GM10248 (cell line): ENCODE measurements around the gene ZBTB7C.
"Not testable (repeated sequence)": the region's sequence is repeated elsewhere in the genome, so short reads cannot be mapped to it uniquely, and the experiment has no call there.

ENCODE experiments used
- CTCF ChIA-PET: fragments of 300-600 bp; sonication (Branson Sonifier 250); formaldehyde crosslinking; extraction: SDS; loops from one replicate; lab custom pipeline; 2021; ENCODE audit warnings: antibody characterized with exemption; lab: Yijun Ruan, JAX
- POLR2A ChIA-PET: fragments of 350-650 bp; sonication (Branson Sonifier 250); formaldehyde crosslinking; extraction: SDS; loops from one replicate; lab custom pipeline; 2020; ENCODE audit warnings: antibody characterized with exemption; lab: Yijun Ruan, JAX
- DNase-seq: peaks from one replicate; pipeline ENCODE4 v3.0.0; 2012; ENCODE audit errors: extremely low spot score
- CTCF ChIP-seq: IDR thresholded peaks from 2 replicates; pipeline ENCODE4 v1.5.1; 2012; ENCODE audit warnings: mild to moderate bottlenecking, low read depth; ENCODE audit errors: extremely low read depth, missing control alignments, control extremely low read depth

The ZBTB7C gene

GRCh38 chr18:48440924-48441323 lies 31.7 kb upstream of the ZBTB7C start:
- POLR2A ChIA-PET: no interaction called here
- DNase-seq: no peak
- TF ChIP-seq CTCF: no peak
- CTCF ChIA-PET: no interaction called here

- DNase-seq: no peak
- ChIA-PET CTCF (interaction anchor here (0.8 to 2.4 kb wide), 3 partner anchors 8 to 10 kb away, joined by 6 to 34 read pairs (median 9); no protein-coding TSS in a partner anchor), POLR2A (no interaction called here)
- no peak for TF ChIP-seq CTCF
Measured at GRCh38 chr18:48436907-48437306, 27.7 kb upstream of the ZBTB7C start.

GRCh38 chr18:48434382-48434781 lies 25.2 kb upstream of the ZBTB7C start:
- CTCF ChIA-PET: interaction anchor here (1.2 kb wide), 1 partner anchor 11 kb away, joined by 3 read pairs; no protein-coding TSS in a partner anchor
- POLR2A ChIA-PET, DNase-seq: not testable (repeated sequence)

- DNase-seq: no peak
- ChIA-PET CTCF (interaction anchor here (1.2 kb wide), 1 partner anchor 12 kb away, joined by 3 read pairs; no protein-coding TSS in a partner anchor), POLR2A (no interaction called here)
- TF ChIP-seq CTCF: no peak
Measured at GRCh38 chr18:48433541-48433940, 24.4 kb upstream of the ZBTB7C start.

- no peak for TF ChIP-seq CTCF
- ChIA-PET POLR2A (no interaction called here), CTCF (no interaction called here)
- no peak for DNase-seq
Measured at GRCh38 chr18:48430150-48430549, 21.0 kb upstream of the ZBTB7C start.

- ChIA-PET CTCF (interaction anchor here (0.7 to 3.7 kb wide), 4 partner anchors 8 to 621 kb away, joined by 3 to 30 read pairs (median 6); no protein-coding TSS in a partner anchor), POLR2A (no interaction called here)
- TF ChIP-seq CTCF: no peak
- no peak for DNase-seq
Measured at GRCh38 chr18:48428475-48429177, 19.4 kb upstream of the ZBTB7C start.

GRCh38 chr18:48422947-48423378 lies 13.8 kb upstream of the ZBTB7C start:
- TF ChIP-seq CTCF: no peak
- ChIA-PET CTCF (no interaction called here), POLR2A (no interaction called here)
- no peak for DNase-seq
